PC-3 (cell line): ENCODE results near the gene CHI3L1.

Experiments
- EZH2 ChIP-seq: fragments of 300-600 bp; sonication (generic); IDR thresholded peaks from one replicate; pipeline ENCODE4 v1.6.1; 2017; ENCODE audit warnings: antibody characterized with exemption, mild to moderate bottlenecking, low read length; ENCODE audit not compliant: unreplicated experiment
- TF ChIP-seq, protein P1 (sequence below): fragments of 300-600 bp; sonication (generic); conservative IDR thresholded peaks from 2 replicates; pipeline ENCODE4 v1.5.1; 2017; ENCODE audit warnings: antibody characterized with exemption, low read depth, mild to moderate bottlenecking, low read length

DNA sequence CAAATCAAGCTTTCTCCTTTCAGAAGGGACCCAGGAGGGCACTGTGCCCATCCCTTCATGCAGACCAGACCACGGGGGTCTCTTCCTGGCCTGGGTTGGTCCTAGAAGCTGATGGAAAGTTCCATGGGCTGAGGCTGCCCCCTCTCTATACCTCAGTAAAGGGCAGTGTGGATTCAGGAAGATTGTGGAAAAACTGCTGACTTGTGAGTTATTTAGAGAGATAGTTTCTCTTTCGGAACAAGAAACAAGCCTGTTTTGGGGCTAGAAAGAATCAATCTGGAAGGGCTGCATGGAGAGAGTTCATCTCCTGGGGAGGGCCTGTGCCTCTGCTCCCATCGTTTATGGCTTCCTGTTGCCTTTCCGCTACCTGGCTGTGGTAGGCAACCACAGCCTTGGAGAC lies 42.2 kb upstream of the CHI3L1 start:
- TF ChIP-seq, protein P1, sequence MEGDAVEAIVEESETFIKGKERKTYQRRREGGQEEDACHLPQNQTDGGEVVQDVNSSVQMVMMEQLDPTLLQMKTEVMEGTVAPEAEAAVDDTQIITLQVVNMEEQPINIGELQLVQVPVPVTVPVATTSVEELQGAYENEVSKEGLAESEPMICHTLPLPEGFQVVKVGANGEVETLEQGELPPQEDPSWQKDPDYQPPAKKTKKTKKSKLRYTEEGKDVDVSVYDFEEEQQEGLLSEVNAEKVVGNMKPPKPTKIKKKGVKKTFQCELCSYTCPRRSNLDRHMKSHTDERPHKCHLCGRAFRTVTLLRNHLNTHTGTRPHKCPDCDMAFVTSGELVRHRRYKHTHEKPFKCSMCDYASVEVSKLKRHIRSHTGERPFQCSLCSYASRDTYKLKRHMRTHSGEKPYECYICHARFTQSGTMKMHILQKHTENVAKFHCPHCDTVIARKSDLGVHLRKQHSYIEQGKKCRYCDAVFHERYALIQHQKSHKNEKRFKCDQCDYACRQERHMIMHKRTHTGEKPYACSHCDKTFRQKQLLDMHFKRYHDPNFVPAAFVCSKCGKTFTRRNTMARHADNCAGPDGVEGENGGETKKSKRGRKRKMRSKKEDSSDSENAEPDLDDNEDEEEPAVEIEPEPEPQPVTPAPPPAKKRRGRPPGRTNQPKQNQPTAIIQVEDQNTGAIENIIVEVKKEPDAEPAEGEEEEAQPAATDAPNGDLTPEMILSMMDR, result no peak
- no peak for TF ChIP-seq EZH2
